ENCODE results near the gene CKS1B.

CKS1B gene

GRCh38 chr1:155015527-155016230 lies 41.2 kb downstream of the CKS1B start:
- no peak for DNase-seq (ENCODE audit: low spot score)

- DNase-seq (ENCODE audit: low spot score), result no peak
Observed at GRCh38 chr1:155016231-155016831, 41.9 kb downstream of the CKS1B start.

GRCh38 chr1:155017041-155017945 lies 42.8 kb downstream of the CKS1B start:
- peak; percentile 77 for DNase-seq (ENCODE audit: low spot score)

DNA sequence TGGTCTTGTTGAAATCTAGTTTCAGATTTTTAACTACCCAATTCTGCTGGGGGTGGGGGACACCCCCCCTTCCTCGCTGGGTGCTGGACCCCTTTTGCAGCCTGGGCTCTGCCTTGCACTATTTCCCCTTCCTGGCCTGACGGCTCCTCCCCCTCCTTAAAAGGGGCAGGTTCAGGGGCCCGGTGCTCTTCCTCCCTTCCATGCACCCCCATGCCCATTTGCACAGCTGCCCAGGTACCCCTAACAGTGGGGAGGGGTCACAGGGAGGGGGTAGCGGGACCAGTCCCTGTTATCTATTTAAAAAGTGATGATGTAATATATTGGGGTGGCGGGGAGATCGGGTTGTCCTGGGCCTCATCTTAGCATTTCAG lies 43.5 kb downstream of the CKS1B start:
- no peak for DNase-seq (ENCODE audit: low spot score)

GRCh38 chr1:155018617-155019348 lies 44.3 kb downstream of the CKS1B start:
- DNase-seq (ENCODE audit: low spot score), result no peak

DNA sequence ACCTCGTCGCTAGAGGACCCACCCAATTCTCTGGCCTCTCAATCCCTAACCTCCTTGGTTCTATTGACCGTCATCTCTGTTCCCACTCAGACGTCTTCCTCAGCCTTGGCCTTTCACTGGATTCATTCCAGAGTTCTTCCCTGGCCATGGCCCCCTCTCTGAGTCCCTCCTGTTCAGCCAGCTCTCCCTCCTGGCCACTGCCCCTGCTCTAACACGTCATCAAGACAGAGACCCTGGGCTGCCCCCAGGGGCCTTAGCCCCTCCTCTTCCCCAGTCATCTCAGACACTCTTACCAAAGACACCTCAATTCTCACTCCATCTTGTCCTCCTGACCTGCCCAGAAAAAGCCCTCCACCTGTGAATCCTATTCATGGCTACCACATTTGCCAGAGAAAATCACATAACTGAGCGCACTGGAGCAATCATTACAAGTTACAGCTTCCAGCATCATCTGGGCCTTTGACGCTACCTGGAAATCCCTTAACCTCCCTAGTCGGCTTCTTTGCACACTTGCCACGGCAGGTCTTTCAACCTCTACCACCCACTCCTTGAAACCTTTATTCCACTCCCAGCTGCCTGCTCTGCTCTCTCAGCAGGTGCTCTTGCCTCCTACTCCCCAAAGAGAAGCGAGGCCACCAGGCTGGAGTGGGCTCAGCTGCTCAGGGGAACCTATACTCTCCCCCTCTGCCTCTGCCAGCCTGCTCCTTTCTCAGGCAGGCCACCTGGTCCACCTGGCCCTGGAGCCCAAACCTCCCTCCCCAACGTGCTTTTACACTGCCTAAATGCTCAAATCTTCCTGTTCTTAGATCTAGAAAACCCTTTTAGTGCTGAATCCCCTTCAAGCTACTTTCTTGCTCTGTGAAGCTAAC lies 45.1 kb downstream of the CKS1B start:
- DNase-seq (ENCODE audit: low spot score), result no peak

GRCh38 chr1:155022136-155022926 lies 47.9 kb downstream of the CKS1B start:
- DNase-seq (ENCODE audit: low spot score), result no peak

DNA sequence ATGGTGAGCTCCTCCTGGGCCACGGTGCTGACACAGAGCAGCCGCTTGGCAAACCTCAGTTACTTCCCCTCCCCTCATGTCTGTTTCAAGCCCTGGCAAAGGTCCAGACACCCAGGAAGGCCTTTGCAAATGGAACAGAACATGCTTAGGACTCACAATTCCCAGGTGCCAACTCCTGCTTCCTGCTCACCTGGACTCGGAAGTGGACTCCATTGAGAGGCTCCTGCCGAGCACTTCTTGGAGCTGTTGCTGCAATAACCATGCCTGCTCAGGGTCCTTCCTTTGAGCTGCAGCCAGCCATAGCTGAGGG lies 48.4 kb downstream of the CKS1B start:
- no peak for DNase-seq (ENCODE audit: low spot score)

GRCh38 chr1:155023627-155024026 lies 49.1 kb downstream of the CKS1B start:
- no peak for DNase-seq (ENCODE audit: low spot score)

DNA sequence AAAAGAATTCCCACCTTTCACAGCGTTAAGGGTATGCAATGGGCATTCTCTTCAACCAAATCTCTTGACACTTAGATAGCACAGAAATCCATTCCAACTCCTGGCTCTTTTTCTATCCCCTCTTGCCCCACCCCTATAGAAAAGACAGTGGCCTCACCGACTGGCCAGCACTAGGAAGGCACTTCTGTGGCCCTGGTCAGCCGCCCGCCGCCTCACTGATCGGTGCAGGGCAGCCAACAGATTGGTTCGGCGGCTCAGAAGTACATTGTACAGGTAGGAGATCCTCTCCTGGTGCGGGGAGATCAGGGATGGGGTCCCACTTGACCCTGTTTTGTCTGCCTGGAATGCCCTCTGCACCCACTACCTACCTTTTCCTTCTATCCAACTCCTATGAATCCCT lies 49.8 kb downstream of the CKS1B start:
- DNase-seq (ENCODE audit: low spot score), result no peak

GRCh38 chr1:155026154-155026553 lies 51.7 kb downstream of the CKS1B start:
- no peak for DNase-seq (ENCODE audit: low spot score)

- DNase-seq (ENCODE audit: low spot score), result no peak
Observed at GRCh38 chr1:155026588-155026987, 52.1 kb downstream of the CKS1B start.
